HepG2 (cell line): ENCODE results near the gene DCC. TPM values are rescaled to one million over a fixed set of nuclear protein-coding genes. Genes with fewer than 3 reads are reported as not detected.

Experiments
- ATAC-seq: fragments of 200-7000 bp; cut with Tn5 transposase; 3 replicates; pipeline ENCODE4 v1.9.1; 2020; ENCODE audit warnings: mild to moderate bottlenecking, moderate library complexity
- BruUV-seq: library from RNA; stranded (reverse); fragments of 400-500 nt; replicated peaks from 2 replicates; lab custom pipeline; 2021; lab: Mats Ljungman, UMichigan
- CTCF ChIA-PET: fragments of 300-600 bp; formaldehyde crosslinking; extraction: SDS; loops from one replicate; lab custom pipeline; 2021; ENCODE audit warnings: low total read pairs, inconsistent platforms, low intra/inter-chr PET ratio; lab: Yijun Ruan, JAX
- POLR2A ChIA-PET: fragments of 350-600 bp; sonication (Branson Sonifier 250); formaldehyde crosslinking; loops from one replicate; lab custom pipeline; 2020; ENCODE audit warnings: antibody characterized with exemption, inconsistent platforms; lab: Yijun Ruan, JAX
- DNase-seq: peaks from one replicate; pipeline ENCODE4 v3.0.0-alpha.2; 2015; ENCODE audit warnings: low spot score
- FAIRE-seq: peaks from 3 replicates; lab custom pipeline; 2011; peaks lifted over from hg19 to GRCh38; lab: Jason Lieb, UNC
- H2AFZ ChIP-seq: one replicate; pipeline ENCODE4 v1.6.1; 2011; ENCODE audit warnings: low read length, inconsistent platforms
- H3K27ac ChIP-seq: fragments of 300-600 bp; 3 replicates; pipeline ENCODE4 v1.8.0; 2011; ENCODE audit warnings: mixed run types, mild to moderate bottlenecking, mixed read lengths, low read length, inconsistent platforms; ENCODE audit not compliant: insufficient read depth; ENCODE audit errors: extremely low read length
- H3K27me3 ChIP-seq, 2 experiments: fragments of 200-600 bp in 1 of 2; 2 replicates in 1 of 2; 3 replicates in 1 of 2; pipeline versions ENCODE4 v1.6.0 to v1.8.0; 2011; ENCODE audit warnings: low read length in 2 of 2, mild to moderate bottlenecking in 2 of 2, moderate library complexity in 2 of 2, inconsistent platforms in 1 of 2; ENCODE audit not compliant: insufficient read depth in 2 of 2, control insufficient read depth in 1 of 2
- H3K36me3 ChIP-seq, 2 experiments: fragments of 200-600 bp in 1 of 2; replicated peaks in 1 of 2; 2 replicates in 1 of 2; 3 replicates in 1 of 2; pipeline versions ENCODE4 v1.5.1 to v1.8.0; 2011; ENCODE audit warnings: low read length in 2 of 2, inconsistent platforms in 1 of 2; ENCODE audit not compliant: insufficient read depth in 2 of 2, control insufficient read depth in 1 of 2
- H3K4me1 ChIP-seq: 2 replicates; pipeline ENCODE4 v1.5.1; 2012; ENCODE audit warnings: low read length, inconsistent platforms; ENCODE audit not compliant: insufficient read depth
- H3K4me2 ChIP-seq: 2 replicates; pipeline ENCODE4 v1.6.0; 2011; ENCODE audit warnings: low read depth, low read length, inconsistent platforms
- H3K4me3 ChIP-seq, 3 experiments: fragments of 200-600 bp in 1 of 3; sonication (generic), shearing (Covaris generic) in 1 of 3; replicated peaks in 1 of 3; 2 replicates each; pipeline ENCODE4 v1.5.1; 2011 to 2016; ENCODE audit warnings: low read length in 3 of 3, inconsistent platforms in 2 of 3, low read depth in 2 of 3, mild to moderate bottlenecking in 2 of 3, control low read depth in 1 of 3, mixed read lengths in 1 of 3; ENCODE audit not compliant: insufficient read depth in 1 of 3
- H3K79me2 ChIP-seq: one replicate; pipeline ENCODE4 v1.6.1; 2011; ENCODE audit warnings: low read length, inconsistent platforms; ENCODE audit not compliant: insufficient read depth
- H3K9ac ChIP-seq: 2 replicates; pipeline ENCODE4 v1.6.0; 2011; ENCODE audit warnings: mild to moderate bottlenecking, low read depth, low read length, inconsistent platforms; ENCODE audit not compliant: insufficient read depth
- H3K9me3 ChIP-seq: 2 replicates; pipeline ENCODE4 v1.5.1; 2012; ENCODE audit warnings: mild to moderate bottlenecking, low read length
- H4K20me1 ChIP-seq: 2 replicates; pipeline ENCODE4 v1.6.0; 2011; ENCODE audit warnings: inconsistent platforms, mild to moderate bottlenecking, low read length, moderate library complexity; ENCODE audit not compliant: insufficient read depth
- ARNTL ChIP-seq: sonication (generic); formaldehyde crosslinking; IDR thresholded peaks from 2 replicates; pipeline ENCODE4 v1.4.0; 2020; ENCODE audit warnings: mild to moderate bottlenecking, missing genetic modification reagents
- CEBPG ChIP-seq: IDR thresholded peaks from 2 replicates; pipeline ENCODE4 v1.6.1; 2016
- DMAP1 ChIP-seq: IDR thresholded peaks from 2 replicates; pipeline ENCODE4 v1.6.1; 2016
- DNMT1 ChIP-seq: sonication (generic); formaldehyde crosslinking; IDR thresholded peaks from 2 replicates; pipeline ENCODE4 v1.5.1; 2020; ENCODE audit warnings: mild to moderate bottlenecking, missing genetic modification reagents
- ELF4 ChIP-seq: sonication (generic); formaldehyde crosslinking; IDR thresholded peaks from 2 replicates; pipeline ENCODE4 v1.5.0; 2020; ENCODE audit warnings: missing genetic modification reagents, mild to moderate bottlenecking, moderate library complexity, borderline replicate concordance
- EP300 ChIP-seq, 3 experiments: sonication (generic) in 1 of 3; formaldehyde crosslinking in 1 of 3; IDR thresholded peaks; 2 replicates each; pipeline versions ENCODE4 v1.5.1 to v1.6.1; 2011 to 2020; ENCODE audit warnings: low read depth in 2 of 3, low read length in 2 of 3, borderline replicate concordance in 1 of 3, improper control_type of control experiment in 1 of 3, mild to moderate bottlenecking in 1 of 3, missing genetic modification reagents in 1 of 3, moderate library complexity in 1 of 3
- HOXA7 ChIP-seq: sonication (generic); formaldehyde crosslinking; IDR thresholded peaks from 2 replicates; pipeline ENCODE4 v1.8.1; 2022; ENCODE audit warnings: mild to moderate bottlenecking, missing genetic modification reagents, moderate library complexity
- SPEN ChIP-seq: sonication (generic); formaldehyde crosslinking; IDR thresholded peaks from 2 replicates; pipeline ENCODE4 v1.5.1; 2020; ENCODE audit warnings: low read depth, mild to moderate bottlenecking, missing genetic modification reagents
- TAF15 ChIP-seq: fragments of 200-400 bp; formaldehyde crosslinking; IDR thresholded peaks from one replicate; pipeline ENCODE4 v1.6.1; 2018; ENCODE audit warnings: mild to moderate bottlenecking, low read depth, low read length; ENCODE audit not compliant: poor library complexity, severe bottlenecking
- ZBTB4 ChIP-seq: sonication (generic); formaldehyde crosslinking; IDR thresholded peaks from 2 replicates; pipeline ENCODE4 v1.4.0; 2020; ENCODE audit warnings: missing genetic modification reagents, mild to moderate bottlenecking, borderline replicate concordance
- ZNF280B ChIP-seq: sonication (generic); formaldehyde crosslinking; IDR thresholded peaks from 2 replicates; pipeline ENCODE4 v1.5.0; 2020; ENCODE audit warnings: missing genetic modification reagents, mild to moderate bottlenecking, borderline replicate concordance
- ZNF335 ChIP-seq: sonication (generic); formaldehyde crosslinking; IDR thresholded peaks from 2 replicates; pipeline ENCODE4 v1.4.0; 2020; ENCODE audit warnings: missing genetic modification reagents
- ZNF547 ChIP-seq: sonication (generic); formaldehyde crosslinking; IDR thresholded peaks from 2 replicates; pipeline ENCODE4 v1.5.1; 2020; ENCODE audit warnings: mild to moderate bottlenecking, missing genetic modification reagents
- ZNF572 ChIP-seq: sonication (generic); formaldehyde crosslinking; IDR thresholded peaks from 2 replicates; pipeline ENCODE4 v1.5.1; 2020; ENCODE audit warnings: mild to moderate bottlenecking, missing genetic modification reagents
- ZNF574 ChIP-seq: sonication (generic); formaldehyde crosslinking; IDR thresholded peaks from 2 replicates; pipeline ENCODE4 v1.4.0; 2020; ENCODE audit warnings: missing genetic modification reagents
- WGBS: methylation state at CpG from one replicate; pipeline ENCODE4 v1.1.6; 2017; ENCODE audit warnings: low lambda C conversion rate; 5-methylcytosine and 5-hydroxymethylcytosine counted together
- in situ Hi-C: cut with HindIII; loops from 2 replicates; pipeline ENCODE4 v1.10.0; 2017; ENCODE audit warnings: low pct_unique_long_range_greater_than_20kb; ENCODE audit not compliant: extremely low pct_ligation_motif_present
- intact Hi-C: fragments of 100-400 bp; cut with micrococcal nuclease; formaldehyde crosslinking; loops from one replicate; pipeline ENCODE4 v1.10.0; 2022; ENCODE audit not compliant: unreplicated experiment
- polyA plus RNA-seq, 8 experiments: library from polyadenylated mRNA; depleted of rRNA in 3 of 8; stranded (reverse) in 7 of 8; unstranded in 1 of 8; fragments of >200 nt; fragmentation: Illumina TruSeq in 4 of 8; extraction: Trizol in 4 of 8; gene quantifications; 2 replicates each; pipeline versions ENCODE4 v1.2.1 to v1.2.3, GENCODE V29; 2011 to 2016; ENCODE audit warnings: low read depth in 4 of 8, missing spikeins in 1 of 8, mixed read lengths in 1 of 8; ENCODE audit not compliant: insufficient read depth in 1 of 8
- total RNA-seq, 5 experiments: library from RNA; depleted of rRNA; stranded (reverse); fragments of >200 nt; fragmentation: Illumina TruSeq; extraction: Trizol; gene quantifications; 2 replicates each; pipeline ENCODE4 v1.2.3, GENCODE V29; 2016; ENCODE audit warnings: low read depth in 1 of 5

The DCC gene
- total and polyA plus RNA-seq, 2 of the 13 experiments (the other 11 are each of a cell fraction or from before 2014, with no cell fraction given) = not detected

GRCh38 chr18:52341103-52341432 is 1.1 kb downstream of the DCC start:
- ATAC-seq (no peak), DNase-seq (no peak), FAIRE-seq (no peak)
- no peaks in the 10 kb centered on the region for H3K36me3 ChIP-seq
- H4K20me1 ChIP-seq = no peaks in the 10 kb centered on the region
- POLR2A ChIA-PET = no interaction called here
- no peak overlapping the region for H3K4me3 ChIP-seq
- BruUV-seq = no TSS peak
- H2AFZ ChIP-seq = no peak overlapping the region
- no peak overlapping the region for H3K27ac ChIP-seq
- no peaks in the 10 kb centered on the region for H3K9me3 ChIP-seq
- H3K4me2 ChIP-seq = no peak overlapping the region
- intact Hi-C loops = loop anchor here (10.0 kb wide), 1 partner anchor 354 kb away; no protein-coding TSS in a partner anchor
- no peaks in the 10 kb centered on the region for H3K4me1 ChIP-seq
- CTCF ChIA-PET = no interaction called here
- no peaks in the 10 kb centered on the region for H3K79me2 ChIP-seq
- in situ Hi-C loops = no loop called here
- 41% methylated on average over 7 of the region's 7 CpGs for WGBS
- H3K9ac ChIP-seq = no peak overlapping the region
- H3K27me3 ChIP-seq = peaks cover 0 to 18% of the 10 kb centered on the region in 2 experiments; a peak in 2 of 5 replicates
- TF ChIP-seq EP300 (IDR thresholded peaks at IDR 0.05; ENCODE audit: low read depth in 2 of 2, low read length in 2 of 2) (no peak), EP300 (CRISPR knock-in tag; IDR thresholded peaks at IDR 0.05; ENCODE audit: borderline replicate concordance) (no peak), HOXA7 (CRISPR knock-in tag) (no peak), ZNF280B (CRISPR knock-in tag) (no peak), ZNF574 (no peak), ZNF335 (CRISPR knock-in tag) (no peak), ZNF547 (no peak), ZNF572 (CRISPR knock-in tag) (no peak), SPEN (CRISPR knock-in tag) (no peak), ELF4 (CRISPR knock-in tag) (no peak), DMAP1 (CRISPR knock-in tag) (no peak), DNMT1 (CRISPR knock-in tag) (no peak), CEBPG (CRISPR knock-in tag) (no peak), ARNTL (CRISPR knock-in tag) (no peak), ZBTB4 (CRISPR knock-in tag) (no peak), TAF15 (no peak)
